Mesenteric fat pad (tissue), 1 donor: ENCODE measurements around the gene RNF227. TPM values are rescaled to one million over a fixed set of nuclear protein-coding genes. Genes with fewer than 3 reads are reported as not detected.
"Not testable (repeated sequence)": the region's sequence is repeated elsewhere in the genome, so short reads cannot be mapped to it uniquely, and the experiment has no call there.

Experiments used
- DNase-seq: peaks from one replicate; pipeline ENCODE4 v3.0.0-alpha.2; 2020; ENCODE audit warnings: low spot score
- long read RNA-seq: library from polyadenylated mRNA; unstranded; transcript quantifications from one replicate; pipeline ENCODE4 v2.0.0, GENCODE V29; 2020
- total RNA-seq: library from RNA; stranded (reverse); fragmentation: NEBNext Ultra II Directional; extraction: Animal tissue kit (Norgen Biotek cat#: 25700); gene quantifications from one replicate; pipeline ENCODE4 v1.2.1, GENCODE V29; 2021
- donor health status: DM: yes; HTN: yes; CAD: no.

RNF227 gene
- 0.80 TPM for total RNA-seq
- long read RNA-seq, partial matches to known transcripts = 0 of 2 reads
- long read RNA-seq, other reads (novel, unspliced or antisense) = 1 of 2 reads

DNA sequence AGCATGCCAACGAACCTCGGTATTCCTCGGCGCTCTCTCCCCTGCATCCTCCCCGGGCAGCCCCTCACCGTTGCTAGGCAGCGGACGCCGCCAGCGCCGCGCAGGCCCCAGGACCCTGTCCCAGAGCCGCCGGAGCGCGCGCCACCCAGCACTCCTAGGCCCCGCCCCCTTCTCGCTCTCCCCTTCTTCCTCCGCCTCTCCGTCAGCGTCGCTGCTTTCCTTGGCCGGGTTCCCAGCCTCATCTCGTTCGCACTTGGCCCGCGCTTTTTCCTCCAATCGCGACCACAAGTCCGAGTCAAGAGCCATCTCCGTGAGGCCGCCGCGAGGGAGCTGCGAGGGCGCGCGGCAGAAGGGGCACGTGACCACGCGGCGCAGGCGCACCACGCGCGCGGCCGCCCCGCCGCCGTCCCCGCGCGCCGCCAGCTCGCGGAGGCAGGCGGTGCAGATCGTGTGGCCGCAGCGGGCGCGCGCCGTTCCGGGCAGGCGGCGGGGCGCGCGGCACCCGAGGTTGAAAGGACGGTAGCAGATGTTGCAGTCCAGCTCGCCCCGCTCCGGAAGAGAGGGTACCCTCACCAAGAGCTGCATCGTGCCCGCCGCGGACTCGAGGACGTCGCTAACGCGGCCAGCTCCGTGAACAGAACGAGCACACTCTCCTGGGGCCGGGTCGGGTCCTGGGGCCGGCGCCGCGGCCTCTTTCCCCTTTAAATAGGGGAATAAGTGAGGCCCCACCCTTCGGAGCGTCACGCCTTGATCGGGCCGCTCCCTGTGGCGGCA is at the start of gene RNF227:
Gene RNF227 (minus strand): TSS at position 679 of the 774 bp plus-strand sequence. CDS start 94 bp downstream, at position 585.
- DNase-seq = peak; percentile 97

GRCh38 chr17:7961421-7961820 is 45.3 kb upstream of the RNF227 start:
- no peak for DNase-seq

GRCh38 chr17:7959503-7960253 is 43.6 kb upstream of the RNF227 start:
- DNase-seq = no peak

DNA sequence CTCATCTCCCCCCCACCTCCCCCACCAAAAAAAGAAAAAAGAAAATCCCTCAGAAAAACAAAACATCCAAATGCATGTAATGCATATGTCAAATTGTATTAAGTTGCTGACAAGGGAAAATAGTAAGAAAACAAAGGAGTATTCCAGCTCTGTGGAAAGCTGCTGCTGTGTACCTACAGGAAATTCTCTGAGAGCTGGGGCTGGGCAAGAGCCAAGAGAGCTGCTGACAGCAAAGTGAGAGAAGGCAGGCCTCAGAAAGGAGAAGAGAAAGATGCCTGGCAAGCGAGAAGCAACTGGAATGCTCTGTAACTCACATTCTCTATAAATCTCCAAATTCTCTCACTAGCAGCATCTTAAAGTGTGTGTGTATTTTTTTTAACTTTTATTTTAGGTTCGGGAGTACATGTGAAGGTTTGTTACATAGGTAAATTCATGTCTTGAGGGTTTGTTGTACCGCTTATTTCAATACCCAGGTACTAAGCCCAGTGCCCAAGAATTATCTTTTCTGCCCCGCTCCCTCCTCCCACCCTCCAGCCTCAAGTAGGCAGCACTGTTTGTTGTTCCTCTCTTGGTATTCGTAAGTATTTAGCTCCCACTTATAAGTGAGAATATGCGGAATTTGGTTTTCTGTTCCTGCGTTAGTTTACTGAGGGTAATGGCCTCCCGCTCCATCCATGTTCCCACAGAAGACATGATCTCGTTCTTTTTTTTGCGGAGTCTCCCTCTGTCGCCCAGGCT is 40.3 kb upstream of the RNF227 start:
- no peak for DNase-seq

DNA sequence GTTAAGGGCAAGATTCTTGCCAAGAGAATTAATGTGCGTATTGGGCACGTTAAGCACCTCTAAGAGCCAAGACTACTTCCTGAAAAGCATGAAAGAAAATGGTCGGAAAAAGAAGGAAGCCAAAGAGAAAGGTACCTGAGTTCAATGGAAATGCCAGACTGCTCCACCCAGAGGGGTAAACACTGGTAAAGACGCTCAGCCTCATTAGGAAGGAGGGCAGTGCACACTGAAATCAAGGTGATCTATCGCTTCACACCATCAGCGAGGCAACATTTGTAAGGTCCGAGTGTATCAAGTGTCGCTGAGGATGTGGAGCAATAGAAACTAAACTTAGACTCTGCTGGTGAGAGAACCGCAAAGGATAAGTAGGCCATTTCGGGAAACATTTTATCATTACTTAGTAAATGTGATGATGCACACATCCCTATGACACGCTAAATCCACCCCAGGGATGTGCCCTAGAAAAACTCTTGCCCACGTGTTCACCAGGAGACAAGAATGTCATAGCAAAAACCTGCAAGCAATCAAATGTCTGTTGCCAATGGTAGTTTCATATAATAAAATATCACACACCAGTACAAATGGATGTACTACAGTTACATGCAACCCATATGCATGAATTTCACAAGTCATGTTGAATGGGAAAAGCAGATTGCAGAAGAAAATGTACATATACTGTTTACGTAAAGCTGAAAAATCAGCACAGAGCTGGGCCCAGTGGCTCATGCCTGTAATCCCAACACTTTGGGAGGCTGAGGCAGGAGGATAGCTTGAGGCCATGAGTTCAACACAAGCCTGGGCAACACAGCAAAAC is 39.5 kb upstream of the RNF227 start:
- no peak for DNase-seq

- DNase-seq = not testable (repeated sequence)
These were observed 37.2 kb upstream of the RNF227 start for GRCh38 chr17:7953266-7953665.

GRCh38 chr17:7951143-7951792 is 35.2 kb upstream of the RNF227 start:
- DNase-seq = no peak

DNA sequence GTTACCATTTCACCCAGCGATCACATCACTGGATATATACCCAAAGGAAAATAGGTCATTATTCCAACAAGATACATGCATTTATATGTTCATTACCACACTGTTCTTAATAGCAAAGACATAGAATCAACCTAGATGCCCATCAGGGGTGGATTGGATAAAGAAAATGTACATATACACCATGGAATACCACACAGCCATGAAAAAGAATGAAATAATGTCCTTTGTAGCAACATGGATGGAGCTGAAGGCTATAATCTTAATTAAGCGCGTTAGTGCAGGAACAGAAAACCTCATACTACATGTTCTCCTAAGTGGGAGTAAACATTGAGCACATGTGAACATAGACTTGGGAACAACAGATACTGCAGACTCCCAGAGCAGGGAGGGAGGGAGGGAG is 34.5 kb upstream of the RNF227 start:
- DNase-seq = no peak

- no peak for DNase-seq
These were observed 31.6 kb upstream of the RNF227 start for GRCh38 chr17:7947651-7948050.

GRCh38 chr17:7946441-7946840 is 30.4 kb upstream of the RNF227 start:
- peak; percentile 72 for DNase-seq

DNA sequence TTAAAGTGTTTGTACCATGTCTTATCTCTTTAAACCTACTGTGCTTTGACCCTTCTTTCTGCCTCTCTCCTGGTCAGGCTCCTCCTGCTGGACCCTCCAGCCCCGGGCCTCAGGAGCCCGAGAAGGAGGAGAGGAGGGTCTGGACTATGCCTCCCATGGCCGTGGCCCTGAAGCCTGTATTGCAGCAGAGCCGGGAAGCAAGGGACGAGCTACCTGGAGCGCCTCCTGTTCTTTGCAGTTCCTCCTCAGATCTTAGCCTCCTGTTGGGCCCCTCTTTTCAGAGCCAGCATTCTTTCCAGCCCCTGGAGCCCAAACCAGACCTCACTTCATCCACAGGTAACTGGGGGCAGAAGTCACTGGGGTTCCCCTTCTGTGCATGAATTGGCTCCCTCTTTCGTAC is 29.6 kb upstream of the RNF227 start:
- peak; percentile 55 for DNase-seq

- peak; percentile 65 for DNase-seq
These were observed 28.2 kb upstream of the RNF227 start for GRCh38 chr17:7944326-7944725.

- DNase-seq = peak; percentile 59
These were observed 27.2 kb upstream of the RNF227 start for GRCh38 chr17:7943291-7943690.

DNA sequence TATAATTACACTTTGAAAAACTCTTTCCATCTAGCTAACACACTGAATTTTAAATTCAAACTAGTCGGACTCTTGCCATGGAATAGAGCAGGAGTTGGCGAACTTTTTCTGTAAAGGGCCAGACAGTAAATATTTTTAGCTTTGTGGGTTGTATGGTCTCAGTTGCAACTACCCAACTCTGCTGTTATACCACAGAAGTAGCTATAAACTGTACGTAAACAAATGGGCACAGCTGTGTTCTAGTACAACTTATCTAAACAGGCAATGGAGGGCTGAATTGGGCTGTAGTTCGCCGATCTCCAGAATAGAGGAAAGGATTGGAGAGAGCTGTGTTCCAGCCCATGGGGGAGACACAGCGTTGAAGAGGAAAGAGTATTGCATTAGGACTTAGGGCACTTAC is 24.7 kb upstream of the RNF227 start:
- DNase-seq = no peak

DNA sequence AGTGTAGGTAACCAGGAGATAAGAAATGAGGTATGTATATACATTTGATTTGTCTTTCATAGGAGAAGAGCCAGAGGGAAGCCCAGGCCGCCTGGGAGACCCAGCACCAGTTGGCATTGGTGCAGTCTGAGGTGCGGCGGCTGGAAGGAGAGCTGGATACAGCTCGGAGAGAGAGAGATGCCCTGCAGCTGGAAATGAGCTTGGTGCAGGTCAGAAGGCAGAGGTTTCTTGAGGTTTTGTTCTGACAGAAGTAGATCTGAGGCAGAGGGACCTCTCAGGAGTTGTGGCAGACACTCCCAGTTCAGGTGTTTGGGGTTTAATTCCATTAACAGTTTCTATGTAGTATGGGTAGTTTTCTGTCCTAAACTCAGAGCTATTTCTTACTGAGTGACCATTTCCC is 23.9 kb upstream of the RNF227 start:
- peak; percentile 78 for DNase-seq

GRCh38 chr17:7935859-7936258 is 19.8 kb upstream of the RNF227 start:
- DNase-seq = no peak

GRCh38 chr17:7932949-7933348 is 16.9 kb upstream of the RNF227 start:
- DNase-seq = peak; percentile 88

DNA sequence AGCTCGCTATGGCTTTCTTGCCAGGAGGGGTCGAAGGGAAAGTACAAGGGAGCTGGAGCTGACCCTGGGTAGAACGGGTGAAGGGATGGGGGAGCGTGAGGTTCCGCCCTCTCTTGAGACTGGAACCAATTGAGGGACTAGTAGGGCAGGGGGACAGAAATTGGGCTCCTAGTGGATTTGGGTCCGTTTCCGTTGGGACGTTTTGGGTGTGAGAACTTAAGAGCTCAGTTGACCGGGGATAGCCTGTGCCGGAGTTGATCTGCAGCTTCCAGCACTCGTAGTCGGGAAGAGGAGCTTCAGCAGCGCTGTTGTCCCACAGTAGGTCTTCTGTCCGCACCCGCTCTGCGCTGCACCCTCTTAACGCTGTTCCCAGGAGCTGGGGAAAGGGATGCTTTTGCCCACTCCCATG is 16.4 kb upstream of the RNF227 start:
- peak; percentile 79 for DNase-seq

DNA sequence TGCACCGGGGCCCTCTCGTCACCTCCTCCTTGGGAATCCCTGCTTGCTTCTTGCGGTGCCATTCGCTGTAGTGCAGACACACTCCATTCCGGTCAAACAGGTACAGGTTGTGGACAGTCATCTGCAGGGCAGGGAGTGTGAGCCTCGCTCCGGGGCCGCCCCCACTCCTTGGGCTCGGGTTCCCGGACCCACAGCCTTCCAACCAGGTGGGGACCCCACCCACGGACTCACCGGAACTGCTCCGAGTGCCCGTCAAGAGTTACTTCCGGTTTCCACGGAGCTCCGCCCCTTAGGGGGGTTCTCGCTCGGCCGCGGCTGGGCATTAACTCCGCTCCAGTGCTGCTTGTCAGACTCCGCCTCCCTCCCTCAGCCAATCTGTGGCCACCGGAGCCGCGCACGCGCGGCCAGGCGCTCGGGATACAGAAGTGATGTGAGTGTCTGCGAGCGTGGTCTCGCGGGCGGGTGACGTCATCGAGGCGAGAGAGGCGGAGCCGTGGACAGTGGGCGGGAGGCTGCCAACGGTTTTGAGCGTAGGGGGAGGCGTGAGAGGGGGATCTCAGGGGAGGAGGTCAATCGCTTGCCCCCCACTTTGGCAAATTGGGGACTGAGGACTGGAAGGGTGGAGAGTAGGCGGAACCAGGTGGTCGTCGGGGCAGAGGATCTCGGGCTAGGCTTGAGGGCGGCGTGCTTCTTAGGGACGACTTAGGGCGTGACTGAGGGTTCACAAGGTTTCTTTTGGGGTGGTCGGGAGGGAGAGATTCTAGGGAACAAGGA is 15.8 kb upstream of the RNF227 start, which contains the start of the genes CNTROB and TRAPPC1:
Gene CNTROB (plus strand): TSS at position 498 of the 774 bp plus-strand sequence. CDS start 874 bp downstream, outside the sequence.
Gene TRAPPC1 (minus strand): TSS at position 238 of the 774 bp plus-strand sequence. CDS start 117 bp downstream, at position 121.
- DNase-seq = peak; percentile 100
